T-helper 2 cell treated with Interferon-gamma antibody and Interleukin-4, amounts not matched to agents 100 ng/mL and 5 ng/mL, for 36 hours (primary cell): ENCODE measurements around the gene TOR1AIP1. TPM values are rescaled to one million over a fixed set of nuclear protein-coding genes. Genes with fewer than 3 reads are reported as not detected.

Source experiments
- intact Hi-C: fragments of 100-400 bp; cut with micrococcal nuclease; formaldehyde crosslinking; loops from one replicate; pipeline ENCODE4 v1.15.1; 2023
- total RNA-seq: library from RNA; stranded (reverse); gene quantifications from 2 replicates; pipeline ENCODE4 v1.2.3, GENCODE V29; 2022

Gene TOR1AIP1
- total RNA-seq, 1 donor from 2014 or later, result 90.5 TPM

- intact Hi-C loops, result loop anchor here (5.0 kb wide), 2 partner anchors 623 to 852 kb away; partner anchors contain the start of genes ACBD6 and FAM20B
These were observed 2.3 kb upstream of the TOR1AIP1 start for GRCh38 chr1:179879797-179880196.

- intact Hi-C loops, result loop anchor here (1.0 to 5.0 kb wide), 8 partner anchors 67 to 1141 kb away; partner anchors contain the start of genes ACBD6, AXDND1, CEP350 and FAM20B
These were observed 338 bp upstream of the TOR1AIP1 start for GRCh38 chr1:179881642-179882252.

DNA sequence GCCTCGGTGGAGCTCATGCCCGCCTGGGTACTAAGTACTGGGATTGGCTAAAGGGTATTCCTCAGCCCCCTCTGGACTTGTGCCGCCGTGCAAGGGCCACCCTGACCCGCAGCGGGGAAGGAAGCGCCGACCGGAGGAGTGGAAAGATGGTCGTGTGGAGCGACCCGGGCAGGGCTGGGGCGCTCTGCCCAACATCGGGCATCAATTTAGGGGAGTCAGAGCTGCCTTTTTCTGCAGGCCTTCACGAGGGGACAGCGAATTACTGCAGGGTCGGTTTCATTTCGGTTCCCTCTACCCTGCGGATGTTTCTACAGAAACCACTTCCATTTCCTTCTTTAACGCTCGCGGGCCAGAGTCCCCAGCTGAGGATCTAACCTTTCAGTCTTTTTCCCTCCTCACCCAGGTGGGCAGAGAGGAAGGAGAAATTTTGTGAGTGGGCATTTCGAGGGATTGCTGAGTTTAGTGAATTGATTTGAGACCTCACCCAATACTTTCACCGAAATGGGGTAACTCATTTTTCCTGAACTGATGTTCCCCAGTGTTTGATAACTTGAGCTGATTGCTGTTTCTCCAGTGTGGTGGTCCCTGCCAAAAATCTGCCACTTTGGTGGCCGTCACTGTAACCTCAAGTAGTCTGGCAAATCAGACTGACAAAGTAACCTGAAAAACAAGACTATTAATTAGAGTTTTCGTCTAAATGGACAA is 1.1 kb downstream of the TOR1AIP1 start:
- intact Hi-C loops, result loop anchor here (2.0 to 5.0 kb wide), 5 partner anchors 68 to 1140 kb away; partner anchors contain the start of genes ACBD6, AXDND1, FAM20B and STX6

GRCh38 chr1:179883745-179884138 is 1.7 kb downstream of the TOR1AIP1 start:
- intact Hi-C loops, result loop anchor here (2.0 to 5.0 kb wide), 5 partner anchors 69 to 1139 kb away; partner anchors contain the start of genes ACBD6, AXDND1, FAM20B and STX6

- intact Hi-C loops, result no loop called here
These were observed 6.0 kb downstream of the TOR1AIP1 start for GRCh38 chr1:179888071-179888470.

DNA sequence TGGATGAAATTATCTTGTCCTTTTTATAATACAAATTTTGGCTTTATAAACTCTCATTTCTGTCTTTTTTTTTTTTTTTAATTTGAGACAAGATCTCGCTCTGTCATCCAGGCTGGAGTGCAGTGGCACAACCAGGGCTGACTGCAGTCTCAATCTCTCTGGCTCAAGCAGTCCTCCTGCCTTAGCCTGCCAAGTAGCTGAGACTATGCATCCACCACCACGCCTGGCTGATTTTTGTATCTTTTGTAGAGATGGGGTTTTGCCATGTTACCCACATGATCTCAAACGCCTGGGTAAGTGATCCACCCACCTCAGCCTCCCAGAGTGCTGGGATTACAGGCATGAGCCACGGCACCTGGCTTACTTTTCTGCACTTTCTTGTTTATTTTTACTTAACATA is 7.5 kb downstream of the TOR1AIP1 start:
- intact Hi-C loops, result no loop called here

- intact Hi-C loops, result no loop called here
These were observed 28.8 kb downstream of the TOR1AIP1 start for GRCh38 chr1:179910934-179911333.

DNA sequence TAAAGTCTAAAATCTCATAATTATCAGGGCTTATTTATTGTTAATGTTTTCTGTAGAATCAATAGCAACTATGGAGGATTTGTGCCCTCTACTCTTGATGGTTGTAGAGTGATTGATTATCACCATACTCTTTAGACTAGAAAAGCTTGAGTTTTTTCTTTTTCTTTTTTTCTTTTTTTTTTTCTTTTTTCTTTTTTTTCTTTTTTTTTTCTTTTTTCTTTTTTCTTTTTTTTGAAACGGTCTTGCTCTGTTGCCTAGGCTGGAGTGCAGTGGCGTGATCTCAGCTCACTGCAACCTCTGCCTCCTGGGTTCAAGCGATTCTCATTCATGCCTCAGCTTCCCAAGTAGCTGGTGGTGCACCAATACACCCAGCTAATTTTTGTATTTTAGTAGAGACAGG is 29.7 kb downstream of the TOR1AIP1 start:
- intact Hi-C loops, result no loop called here

DNA sequence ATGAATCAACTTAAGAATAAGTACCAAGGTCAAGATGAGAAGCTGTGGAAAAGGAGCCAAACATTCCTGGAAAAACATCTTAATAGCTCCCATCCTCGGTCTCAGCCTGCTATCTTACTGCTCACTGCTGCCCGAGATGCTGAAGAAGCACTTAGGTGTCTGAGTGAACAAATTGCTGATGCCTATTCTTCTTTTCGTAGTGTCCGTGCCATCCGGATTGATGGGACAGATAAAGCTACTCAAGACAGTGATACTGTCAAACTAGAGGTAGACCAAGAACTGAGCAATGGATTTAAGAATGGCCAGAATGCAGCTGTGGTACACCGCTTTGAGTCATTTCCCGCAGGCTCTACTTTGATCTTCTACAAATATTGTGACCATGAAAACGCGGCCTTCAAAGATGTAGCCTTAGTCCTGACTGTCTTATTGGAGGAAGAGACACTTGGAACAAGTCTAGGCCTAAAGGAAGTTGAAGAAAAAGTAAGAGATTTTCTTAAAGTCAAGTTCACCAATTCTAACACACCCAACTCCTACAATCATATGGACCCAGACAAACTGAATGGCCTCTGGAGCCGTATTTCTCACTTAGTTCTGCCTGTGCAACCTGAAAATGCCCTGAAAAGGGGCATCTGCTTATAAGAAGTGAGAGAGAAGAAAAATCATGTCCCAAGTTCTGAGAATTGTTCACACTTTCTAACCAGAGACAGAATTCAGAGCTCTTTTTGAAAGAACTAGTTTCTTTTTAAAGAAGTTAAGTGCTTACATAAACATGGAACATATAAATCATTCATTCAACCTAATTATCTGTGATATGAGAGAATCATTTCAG is 35.7 kb downstream of the TOR1AIP1 start:
- intact Hi-C loops, result no loop called here

- intact Hi-C loops, result no loop called here
These were observed 39.4 kb downstream of the TOR1AIP1 start for GRCh38 chr1:179921472-179921871.

DNA sequence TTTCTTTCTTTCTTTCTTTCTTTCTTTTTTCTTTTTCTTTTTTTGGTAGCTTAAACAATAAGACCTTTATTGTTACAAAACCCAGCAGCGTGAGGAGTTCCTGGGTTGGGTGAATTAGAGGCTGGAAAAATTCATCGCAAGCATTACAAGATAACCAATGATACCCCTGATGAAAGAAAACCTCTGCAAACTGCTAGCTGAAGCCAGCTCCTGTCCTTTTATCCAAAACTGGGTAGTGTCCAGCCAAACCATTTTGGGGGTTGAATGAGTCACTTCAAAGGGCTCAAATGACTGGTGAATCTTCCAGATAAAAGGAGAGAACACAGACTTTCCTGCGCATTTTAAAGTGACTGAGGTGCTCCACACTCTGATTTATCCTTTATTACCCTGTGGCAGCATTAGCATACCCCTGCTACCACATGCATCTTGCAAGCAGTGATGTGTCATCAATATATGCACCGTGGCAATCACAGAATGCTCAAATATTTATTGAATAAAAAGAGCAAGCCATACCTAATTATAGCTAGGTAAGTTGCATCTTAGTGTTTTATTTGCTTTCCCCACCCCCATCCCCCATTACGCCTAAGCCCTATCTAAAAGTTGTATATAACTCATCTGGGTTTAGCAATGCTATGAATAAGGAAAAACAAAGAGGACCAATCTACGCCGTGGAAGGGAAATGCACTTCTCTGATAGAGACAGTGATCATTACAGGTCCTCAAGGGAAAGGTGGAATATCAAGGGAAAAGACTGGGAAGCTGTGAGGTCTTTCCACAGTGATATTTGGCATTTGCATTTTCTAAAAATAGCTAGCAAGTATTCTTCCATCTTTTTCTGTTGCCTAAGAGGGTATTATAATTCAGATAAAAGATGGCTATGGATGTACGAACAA is 40.1 kb downstream of the TOR1AIP1 start:
- intact Hi-C loops, result no loop called here

DNA sequence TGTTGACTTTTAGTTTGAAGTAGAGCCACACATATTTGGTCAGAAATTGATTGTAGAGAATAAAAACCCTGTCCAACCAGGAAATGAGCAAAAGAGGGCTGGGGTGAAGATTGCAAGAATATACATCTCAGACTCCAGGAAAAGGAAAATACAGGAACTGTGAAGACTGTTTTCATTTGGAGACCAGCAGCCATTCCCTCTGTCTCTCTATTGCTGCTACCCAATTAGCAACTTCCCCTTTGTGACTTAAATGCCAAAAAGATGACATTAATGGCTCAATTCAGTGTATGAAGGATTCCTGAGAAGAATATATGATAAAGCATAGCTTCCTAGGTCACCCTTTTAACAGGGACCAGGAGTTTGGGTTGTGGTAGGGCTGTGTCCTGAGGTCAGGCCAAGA is 40.9 kb downstream of the TOR1AIP1 start:
- intact Hi-C loops, result no loop called here

- intact Hi-C loops, result no loop called here
These were observed 42.2 kb downstream of the TOR1AIP1 start for GRCh38 chr1:179924268-179924667.

GRCh38 chr1:179925302-179925701 is 43.2 kb downstream of the TOR1AIP1 start:
- intact Hi-C loops, result no loop called here

- intact Hi-C loops, result no loop called here
These were observed 44.1 kb downstream of the TOR1AIP1 start for GRCh38 chr1:179925922-179926849.

GRCh38 chr1:179926850-179927205 is 44.7 kb downstream of the TOR1AIP1 start:
- intact Hi-C loops, result no loop called here

DNA sequence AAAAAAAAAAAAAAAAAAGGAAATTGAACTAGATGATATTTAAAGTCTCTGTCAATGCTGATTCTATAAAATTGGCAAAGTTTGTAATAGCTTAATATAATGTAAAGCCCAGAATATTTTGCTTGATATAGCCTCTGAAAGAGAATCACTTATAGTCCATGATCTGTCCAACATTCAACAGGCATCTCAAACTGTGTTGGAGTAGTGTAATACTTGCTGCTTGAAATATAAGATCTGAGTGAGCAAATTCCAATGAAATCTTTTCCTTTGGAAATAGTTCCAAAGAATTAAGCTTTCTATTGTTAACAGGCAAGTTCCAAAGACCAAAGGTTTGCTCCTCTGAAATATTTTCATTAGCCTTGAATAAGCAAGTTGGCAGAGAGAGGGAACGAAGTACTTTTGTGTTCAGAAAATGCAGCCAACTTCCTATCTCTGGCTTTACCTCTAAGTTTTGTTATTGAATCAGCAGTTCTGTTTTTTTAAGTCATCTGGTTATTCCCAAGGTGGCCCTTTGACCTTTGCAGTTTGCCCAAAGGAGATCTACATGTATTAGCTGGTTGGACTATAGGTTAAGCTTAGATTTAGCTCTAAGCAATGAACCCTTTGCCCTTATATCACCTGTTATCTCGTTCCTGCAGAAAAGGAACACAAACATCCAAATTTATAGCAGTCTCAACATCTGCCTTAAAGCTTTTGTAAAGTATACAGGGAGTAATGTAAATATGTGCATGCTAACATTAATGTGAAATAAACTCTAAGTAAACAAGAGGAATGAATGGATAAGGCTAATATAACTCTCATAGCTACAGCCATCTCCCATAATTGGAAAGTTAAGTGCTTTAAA is 48.1 kb downstream of the TOR1AIP1 start:
- intact Hi-C loops, result no loop called here

DNA sequence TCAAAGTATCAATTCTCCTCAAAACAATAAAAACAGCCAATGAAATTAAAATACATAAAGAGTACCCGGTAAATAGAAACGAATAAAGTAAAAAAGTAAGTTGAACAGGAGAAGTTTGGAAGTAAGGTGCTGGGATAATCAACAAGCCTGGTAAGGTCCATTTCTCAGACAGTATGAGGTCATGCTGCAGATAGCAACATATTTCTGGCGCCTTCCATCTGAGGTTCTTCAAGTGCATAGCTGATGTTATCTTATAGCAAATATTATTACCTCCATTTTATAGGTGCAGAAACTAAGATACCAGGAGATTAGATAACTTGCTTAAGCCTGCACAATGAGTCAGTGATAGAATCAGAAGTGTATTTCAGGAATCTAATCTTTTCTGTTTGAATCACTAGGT is 48.8 kb downstream of the TOR1AIP1 start:
- intact Hi-C loops, result no loop called here

GRCh38 chr1:179933219-179933618 is 51.1 kb downstream of the TOR1AIP1 start:
- intact Hi-C loops, result no loop called here
